NCI-H1694 (cell line): ENCODE results near the gene CDKN2A.

Experiments
- DNase-seq: peaks from one replicate; lab custom pipeline; 2025; lab: John Stamatoyannopoulos, UW

The CDKN2A gene

GRCh38 chr9:22005702-22006606, 11.8 kb upstream of the CDKN2A start:
- DNase-seq: no peak

DNA sequence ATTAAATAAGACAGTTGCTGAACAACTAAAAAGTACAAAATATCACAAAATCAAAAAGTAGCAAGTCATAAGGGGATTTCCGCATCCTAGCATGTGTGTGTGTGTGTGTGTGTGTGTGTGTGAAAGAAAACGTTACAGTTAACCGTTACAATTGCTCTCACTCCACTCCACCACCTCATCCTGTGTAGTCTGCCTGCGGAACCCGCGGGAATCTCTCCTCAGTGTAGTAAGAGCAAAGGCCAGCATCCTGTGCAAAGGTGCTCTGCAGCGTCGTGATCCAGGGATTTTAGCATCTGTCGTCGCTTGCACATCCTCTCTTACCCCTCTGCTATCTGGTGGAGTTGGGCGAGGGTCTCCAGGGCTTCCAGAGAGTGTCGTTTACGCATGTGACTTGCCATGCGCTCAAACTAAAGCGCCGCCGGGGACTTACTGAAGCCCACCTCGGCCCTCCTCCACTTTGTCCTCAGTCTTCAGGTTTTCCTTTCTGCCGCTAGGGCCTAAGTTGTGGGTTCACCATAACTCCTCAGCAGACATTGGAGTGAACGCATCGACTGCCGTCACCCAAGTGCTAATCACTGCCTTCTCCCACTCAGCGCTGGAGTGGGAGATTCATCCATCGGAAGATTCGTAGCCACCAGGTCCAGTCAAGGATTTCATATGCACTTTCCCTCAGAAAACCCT, 11.0 kb upstream of the CDKN2A start:
- no peak for DNase-seq

DNA sequence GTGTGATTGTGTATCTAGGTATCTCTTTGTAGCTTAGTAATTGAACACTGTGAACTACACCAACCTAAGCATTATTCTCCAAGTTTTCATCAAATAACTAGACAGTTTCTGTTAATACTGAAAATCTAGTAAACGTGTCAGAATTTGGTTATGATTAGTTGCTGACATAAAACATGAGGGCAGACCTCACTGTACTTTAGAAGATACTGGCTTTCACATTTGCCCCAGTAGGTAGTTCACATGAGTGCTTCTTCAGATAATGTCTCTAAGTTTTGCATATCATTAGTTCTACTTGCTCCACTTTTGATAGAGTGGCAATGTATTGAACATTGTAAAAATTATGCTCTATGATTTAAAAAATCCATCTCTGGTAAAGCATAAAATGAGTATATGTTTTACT, 7.8 kb upstream of the CDKN2A start:
- DNase-seq: no peak

- no peak for DNase-seq
Observed at GRCh38 chr9:21998026-21998425, 3.8 kb upstream of the CDKN2A start.

- no peak for DNase-seq
Observed at GRCh38 chr9:21997480-21997879, 3.3 kb upstream of the CDKN2A start.

DNA sequence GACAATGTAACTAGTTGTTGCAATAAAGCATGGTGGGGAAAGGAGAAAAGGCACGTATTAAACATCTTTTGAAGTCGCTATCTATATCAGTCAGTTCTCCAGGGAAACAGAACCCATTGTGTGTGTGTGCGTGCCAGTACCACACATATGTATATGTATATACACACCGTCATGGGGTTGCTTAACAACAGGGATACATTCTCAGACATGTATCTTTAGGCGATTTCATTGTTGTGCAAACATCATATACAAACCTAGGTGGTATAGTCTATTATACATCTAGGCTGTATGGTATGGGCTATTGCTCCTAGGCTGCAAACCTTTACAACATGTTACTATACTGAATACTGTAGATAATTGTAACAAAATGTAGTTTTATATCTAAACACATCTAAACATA, 2.7 kb upstream of the CDKN2A start:
- DNase-seq: no peak

GRCh38 chr9:21996438-21996837, 2.2 kb upstream of the CDKN2A start:
- no peak for DNase-seq

GRCh38 chr9:21995666-21996398, 1.6 kb upstream of the CDKN2A start:
- no peak for DNase-seq

DNA sequence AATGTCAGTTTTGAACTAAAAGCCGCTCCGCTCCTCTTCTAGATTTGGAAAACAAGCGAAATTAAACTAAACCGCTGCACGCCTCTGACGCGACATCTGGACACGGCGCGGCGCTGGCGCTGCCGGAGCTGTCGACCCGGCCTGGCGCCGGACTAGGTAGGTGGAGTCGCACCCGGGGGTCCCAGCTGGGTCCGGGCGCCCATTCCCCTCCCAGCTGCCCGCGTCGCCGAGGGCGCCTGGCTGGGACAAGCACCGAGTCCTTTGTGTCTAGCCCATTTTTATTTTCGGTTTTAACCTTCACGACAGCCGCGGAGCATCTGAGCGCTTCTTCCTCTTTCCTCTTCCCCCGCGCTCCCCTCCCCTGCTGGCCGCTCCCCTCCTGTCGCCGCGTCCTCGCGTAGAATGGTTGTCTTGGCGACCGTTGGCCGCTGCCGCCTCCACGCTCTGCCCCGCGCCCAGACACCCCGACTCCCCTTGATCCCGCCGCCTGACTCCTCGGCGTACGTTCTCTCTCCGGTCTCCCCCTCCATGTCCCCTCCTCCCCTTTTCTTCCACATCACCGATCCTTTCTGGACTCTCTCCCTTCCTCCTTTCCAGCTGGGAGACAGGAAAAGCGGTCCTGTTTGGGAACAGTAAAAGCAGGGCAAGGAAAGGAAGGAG, 944 bp upstream of the CDKN2A start:
- no peak for DNase-seq

DNA sequence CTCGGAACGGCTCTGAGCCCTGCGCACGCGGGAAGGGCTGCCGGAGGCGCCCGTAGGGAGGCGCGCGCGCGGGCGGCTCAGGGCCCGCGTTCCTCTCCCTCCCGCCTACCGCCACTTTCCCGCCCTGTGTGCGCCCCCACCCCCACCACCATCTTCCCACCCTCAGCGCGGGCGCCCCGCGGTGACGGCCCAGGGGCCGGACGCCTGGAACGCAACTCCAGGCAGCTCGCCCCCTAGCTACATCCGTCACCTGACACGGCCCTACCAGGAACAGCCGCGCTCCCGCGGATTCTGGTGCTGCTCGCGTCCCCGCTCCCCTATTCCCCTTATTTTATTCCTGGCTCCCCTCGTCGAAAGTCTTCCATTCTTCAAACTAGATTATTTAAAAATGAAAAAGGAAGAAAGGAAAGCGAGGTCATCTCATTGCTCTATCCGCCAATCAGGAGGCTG, 389 bp upstream of the CDKN2A start, which contains the start of gene CDKN2B-AS1:
TSS of gene CDKN2B-AS1 (plus strand) at position 236 of the 450 bp plus-strand sequence.
- DNase-seq: peak; percentile 72

GRCh38 chr9:21993007-21993406, 1.2 kb downstream of the CDKN2A start:
- no peak for DNase-seq

GRCh38 chr9:21991072-21991959, 2.9 kb downstream of the CDKN2A start:
- no peak for DNase-seq

GRCh38 chr9:21989440-21990189, 4.6 kb downstream of the CDKN2A start:
- DNase-seq: no peak

DNA sequence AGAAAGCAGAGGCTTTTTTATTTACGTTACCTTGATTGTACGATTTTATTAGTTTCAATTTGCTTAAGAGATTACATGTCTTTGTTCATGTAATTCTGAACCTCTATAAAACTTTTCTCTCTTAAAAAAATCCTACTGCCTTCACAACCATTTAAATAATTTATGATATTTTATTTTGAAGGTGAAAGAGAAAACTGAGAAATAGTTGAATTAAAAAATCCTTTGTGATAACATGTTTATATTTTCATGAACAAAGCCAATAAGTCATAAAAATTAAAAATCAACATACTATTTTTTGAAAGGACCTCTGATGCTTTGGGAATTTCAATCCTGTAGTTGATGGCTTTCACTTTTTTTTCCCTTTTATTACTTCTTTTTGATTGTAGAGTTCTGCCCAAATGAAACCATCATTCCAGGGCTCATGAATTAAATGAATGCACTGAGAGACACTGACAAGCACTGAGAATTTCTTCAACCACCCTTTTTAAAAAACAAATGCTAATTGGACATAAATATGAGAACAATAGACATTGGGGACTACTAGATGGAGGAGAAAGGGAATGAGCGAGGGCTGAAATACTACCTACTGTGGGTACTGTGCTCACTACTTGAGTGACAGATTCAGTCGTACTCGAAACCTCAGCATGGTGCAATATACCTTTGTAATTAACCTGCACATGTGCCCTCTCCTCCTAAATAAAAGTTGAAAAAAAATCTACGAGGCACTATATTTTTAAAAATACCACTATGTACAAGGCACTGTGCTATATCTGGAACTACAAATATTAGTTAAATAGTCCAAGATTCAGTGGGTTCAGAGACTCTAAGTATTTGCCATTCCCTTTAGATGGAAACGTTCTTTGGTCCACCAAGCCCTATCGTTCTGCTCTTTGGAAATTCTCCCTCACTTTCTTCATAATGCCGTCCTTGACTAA, 5.9 kb downstream of the CDKN2A start:
- DNase-seq: no peak

GRCh38 chr9:21985964-21986667, 8.1 kb downstream of the CDKN2A start:
- no peak for DNase-seq

- DNase-seq: no peak
Observed at GRCh38 chr9:21984101-21984500, 10.1 kb downstream of the CDKN2A start.

DNA sequence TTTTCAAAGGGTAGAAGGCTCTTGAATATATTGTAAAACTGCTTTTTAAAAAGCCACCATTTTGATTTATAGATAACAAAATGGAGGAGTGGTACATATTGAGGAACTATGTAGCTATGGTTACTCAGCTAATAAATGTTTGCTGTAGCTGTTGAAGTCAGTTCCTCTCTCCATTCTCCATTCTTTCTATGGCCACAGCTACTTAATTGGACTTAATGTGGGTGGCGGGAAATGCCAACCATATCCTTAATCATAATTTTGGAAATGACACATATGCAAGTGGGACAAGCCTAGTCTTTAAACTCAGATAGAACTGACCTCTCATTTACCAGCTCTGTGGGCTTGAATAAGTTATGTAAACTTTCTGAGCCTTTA, 10.6 kb downstream of the CDKN2A start:
- DNase-seq: no peak

- no peak for DNase-seq
Observed at GRCh38 chr9:21982861-21983560, 11.2 kb downstream of the CDKN2A start.
